Lower leg skin (tissue), 4 donors: ENCODE measurements around the gene NPAS1. TPM values are rescaled to one million over a fixed set of nuclear protein-coding genes. Genes with fewer than 3 reads are reported as not detected.

Experiments
- DNase-seq, 2 donors: peaks; one replicate each; pipeline ENCODE4 v3.0.0-alpha.2; 2019; ENCODE audit warnings: low spot score in 2 of 2
- H3K4me3 ChIP-seq: fragments of 200-600 bp; sonication (generic); 2 replicates; pipeline ENCODE4 v1.5.1; 2017; ENCODE audit warnings: mild to moderate bottlenecking, low read depth; ENCODE audit not compliant: poor library complexity, severe bottlenecking
- POLR2A ChIP-seq, 2 donors: fragments of 450-650 bp; IDR thresholded peaks; one replicate each; pipeline ENCODE4 v1.6.1; 2016 to 2017; ENCODE audit warnings: antibody characterized with exemption in 2 of 2, mild to moderate bottlenecking in 1 of 2, moderate library complexity in 1 of 2
- WGBS, 2 donors: methylation state at CpG; one replicate each; pipeline ENCODE4 v1.1.5; 2018; 5-methylcytosine and 5-hydroxymethylcytosine counted together
- intact Hi-C: fragments of 100-400 bp; cut with DNase I; formaldehyde crosslinking; loops from one replicate; pipeline ENCODE4 v1.15.0; 2023; ENCODE audit warnings: low total_unique reads
- total RNA-seq, 4 donors: library from RNA; depleted of rRNA; stranded (reverse); fragments of >200 nt; gene quantifications; one replicate each; pipeline ENCODE4 v1.1.0, GENCODE V29; 2016
- TF ChIP-seq, protein P1 (sequence below), 3 donors: fragments of 450-650 bp; IDR thresholded peaks; one replicate each; pipeline ENCODE4 v1.5.1; 2016; ENCODE audit warnings: antibody characterized with exemption in 3 of 3, mild to moderate bottlenecking in 3 of 3, moderate library complexity in 2 of 3

The NPAS1 gene
- total RNA-seq, 4 donors from 2014 or later, result 5.7 to 24.3 (median 12.6) TPM

DNA sequence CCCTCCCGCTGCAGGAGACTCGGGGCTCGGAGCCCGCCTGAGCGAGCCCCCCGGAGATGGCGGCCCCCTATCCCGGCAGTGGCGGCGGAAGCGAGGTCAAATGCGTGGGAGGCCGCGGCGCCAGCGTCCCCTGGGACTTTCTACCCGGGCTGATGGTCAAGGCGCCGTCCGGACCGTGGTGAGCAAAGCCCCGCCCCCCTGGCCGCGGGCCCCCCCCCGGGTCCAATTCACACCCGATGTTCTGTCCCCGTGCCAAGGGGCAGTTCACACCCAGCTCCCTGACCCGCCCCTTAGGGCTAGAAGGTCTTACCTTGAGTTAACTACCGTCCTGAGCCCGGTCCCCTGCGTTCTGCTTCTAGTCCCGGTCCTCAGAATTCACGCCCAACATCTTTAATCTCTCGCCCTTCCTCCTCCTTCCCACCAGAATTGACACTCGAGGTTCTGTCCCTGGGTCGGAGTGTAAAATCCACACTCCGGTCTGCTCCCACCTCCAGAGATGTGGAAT is 1.4 kb downstream of the NPAS1 start:
- DNase-seq, result no peak
- intact Hi-C loops, result no loop called here
- 1% methylated on average over 12 to 35 of the region's 37 CpGs for WGBS, 2 donors
- TF ChIP-seq, protein P1, sequence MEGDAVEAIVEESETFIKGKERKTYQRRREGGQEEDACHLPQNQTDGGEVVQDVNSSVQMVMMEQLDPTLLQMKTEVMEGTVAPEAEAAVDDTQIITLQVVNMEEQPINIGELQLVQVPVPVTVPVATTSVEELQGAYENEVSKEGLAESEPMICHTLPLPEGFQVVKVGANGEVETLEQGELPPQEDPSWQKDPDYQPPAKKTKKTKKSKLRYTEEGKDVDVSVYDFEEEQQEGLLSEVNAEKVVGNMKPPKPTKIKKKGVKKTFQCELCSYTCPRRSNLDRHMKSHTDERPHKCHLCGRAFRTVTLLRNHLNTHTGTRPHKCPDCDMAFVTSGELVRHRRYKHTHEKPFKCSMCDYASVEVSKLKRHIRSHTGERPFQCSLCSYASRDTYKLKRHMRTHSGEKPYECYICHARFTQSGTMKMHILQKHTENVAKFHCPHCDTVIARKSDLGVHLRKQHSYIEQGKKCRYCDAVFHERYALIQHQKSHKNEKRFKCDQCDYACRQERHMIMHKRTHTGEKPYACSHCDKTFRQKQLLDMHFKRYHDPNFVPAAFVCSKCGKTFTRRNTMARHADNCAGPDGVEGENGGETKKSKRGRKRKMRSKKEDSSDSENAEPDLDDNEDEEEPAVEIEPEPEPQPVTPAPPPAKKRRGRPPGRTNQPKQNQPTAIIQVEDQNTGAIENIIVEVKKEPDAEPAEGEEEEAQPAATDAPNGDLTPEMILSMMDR (IDR thresholded peaks at IDR 0.05), result no peak
- no peak for TF ChIP-seq POLR2A (IDR thresholded peaks at IDR 0.05)
- no peak overlapping the region for H3K4me3 ChIP-seq

DNA sequence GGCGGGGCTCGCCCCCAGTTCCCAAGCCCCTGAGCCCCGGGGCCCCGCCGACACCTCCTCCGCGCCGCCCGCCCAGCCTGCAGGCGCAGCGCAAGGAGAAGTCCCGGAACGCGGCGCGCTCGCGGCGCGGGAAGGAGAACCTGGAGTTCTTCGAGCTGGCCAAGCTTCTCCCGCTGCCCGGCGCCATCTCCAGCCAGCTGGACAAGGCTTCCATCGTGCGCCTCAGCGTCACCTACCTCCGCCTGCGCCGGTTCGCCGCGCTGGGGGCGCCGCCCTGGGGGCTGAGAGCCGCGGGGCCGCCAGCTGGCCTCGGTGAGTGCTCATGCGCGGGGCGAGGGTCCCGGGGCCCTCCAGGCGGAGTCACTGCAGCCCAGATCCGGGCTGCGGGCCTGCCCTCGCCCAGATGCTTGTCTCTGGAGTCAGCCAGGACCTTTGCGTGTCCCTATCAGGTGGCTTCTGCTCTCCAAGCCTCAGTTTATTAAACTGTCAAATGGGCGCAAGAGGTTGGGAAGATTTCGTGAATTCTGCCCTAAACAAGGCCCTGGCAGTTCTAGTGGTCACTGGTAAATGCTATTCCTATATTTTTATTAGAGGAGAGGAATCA is 2.0 kb downstream of the NPAS1 start:
- no peak overlapping the region for H3K4me3 ChIP-seq
- TF ChIP-seq, protein P1 (IDR thresholded peaks at IDR 0.05), result no peak
- no peak for TF ChIP-seq POLR2A (IDR thresholded peaks at IDR 0.05)
- intact Hi-C loops, result no loop called here
- no peak for DNase-seq
- WGBS, 2 donors, result 5 to 8% methylated on average over 17 to 32 of the region's 50 CpGs

DNA sequence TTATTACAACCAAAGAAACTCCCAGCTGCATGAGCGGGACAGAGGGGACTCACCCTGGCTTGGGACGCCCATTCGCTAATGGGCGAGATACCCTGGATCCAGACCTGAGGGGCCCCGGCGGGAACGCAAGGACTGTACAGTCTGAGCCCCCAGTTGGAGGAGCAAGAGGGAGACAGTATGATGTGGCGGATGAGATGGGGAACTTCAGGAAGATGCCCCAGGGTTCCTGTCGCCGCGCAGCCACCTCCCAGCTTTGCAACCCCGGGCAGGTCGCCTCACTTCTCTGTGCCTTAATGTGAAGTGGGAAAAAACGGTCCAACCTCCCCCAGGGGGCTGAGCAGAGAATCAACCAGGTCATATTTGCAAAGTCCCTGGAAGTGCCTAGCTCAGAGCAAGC is 2.5 kb downstream of the NPAS1 start:
- H3K4me3 ChIP-seq, result no peak overlapping the region
- TF ChIP-seq, protein P1 (IDR thresholded peaks at IDR 0.05), result no peak
- intact Hi-C loops, result no loop called here
- DNase-seq, result no peak
- WGBS, 2 donors, result 16 to 32% methylated on average over 14 of the region's 14 CpGs

DNA sequence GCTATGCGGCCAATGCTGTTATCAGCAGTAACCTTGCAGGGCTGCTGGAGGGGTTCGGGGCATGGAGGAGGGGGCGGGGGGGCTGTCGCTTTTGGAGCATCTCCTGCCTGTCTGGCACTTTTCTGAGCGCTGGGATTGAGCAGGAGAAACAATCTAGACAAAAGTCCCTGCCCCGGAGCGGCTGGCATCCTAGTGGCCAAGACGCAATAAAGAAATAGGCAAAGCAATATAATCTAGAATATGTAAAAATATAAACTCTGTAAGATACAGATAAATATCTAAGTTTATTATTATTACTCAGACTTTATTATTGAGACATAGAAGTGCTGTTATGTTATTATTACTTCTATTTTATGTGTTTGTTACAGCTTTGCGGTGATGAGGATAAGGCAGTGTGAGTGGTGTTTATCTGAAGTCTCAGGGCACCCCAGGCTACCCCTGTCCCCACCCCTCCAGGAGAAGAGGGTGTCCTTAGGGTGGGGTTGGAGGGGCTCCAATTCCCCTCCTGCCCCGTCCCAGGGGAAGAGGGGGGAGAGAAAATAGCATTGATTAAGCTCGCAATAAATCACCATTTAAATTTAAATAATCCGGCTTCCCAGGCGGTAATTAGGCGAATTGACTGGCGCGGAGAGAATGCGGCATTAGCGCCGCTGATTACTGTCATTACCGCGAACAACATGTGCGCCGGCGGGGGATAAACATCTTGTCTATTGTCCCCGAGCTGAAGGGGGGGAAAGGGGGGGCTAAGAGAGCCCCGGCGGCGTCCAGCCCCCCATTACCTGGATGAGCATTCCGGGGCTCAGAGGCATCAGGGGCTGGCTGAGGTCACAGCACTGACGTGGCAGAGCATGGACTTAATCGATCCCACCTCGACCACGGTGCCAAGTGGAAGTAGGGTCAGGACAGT is 3.2 kb downstream of the NPAS1 start:
- 6 to 7% methylated on average over 28 to 29 of the region's 33 CpGs for WGBS, 2 donors
- no peak overlapping the region for H3K4me3 ChIP-seq
- intact Hi-C loops, result no loop called here
- TF ChIP-seq, protein P1 (IDR thresholded peaks at IDR 0.05), result no peak
- no peak for TF ChIP-seq POLR2A (IDR thresholded peaks at IDR 0.05)
- DNase-seq, result no peak

DNA sequence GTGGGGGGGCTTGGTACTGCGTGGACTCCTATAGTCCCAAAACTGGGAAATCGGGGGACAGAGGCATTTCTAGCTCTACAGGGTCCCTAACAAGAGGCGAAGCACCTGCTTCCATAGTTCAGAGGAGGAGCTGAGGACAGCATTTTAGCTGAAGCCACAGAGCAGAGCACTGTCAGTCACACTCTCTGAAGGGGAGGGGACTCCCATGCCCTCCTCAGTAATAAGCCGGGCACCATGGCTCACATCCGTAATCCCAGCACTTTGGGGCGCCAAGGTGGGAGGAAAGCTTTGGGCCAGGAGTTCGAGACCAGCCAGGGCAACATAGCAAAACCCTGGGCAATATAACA is 3.8 kb downstream of the NPAS1 start:
- no peak for DNase-seq
- TF ChIP-seq, protein P1 (IDR thresholded peaks at IDR 0.05), result no peak
- no peak for TF ChIP-seq POLR2A (IDR thresholded peaks at IDR 0.05)
- no peak overlapping the region for H3K4me3 ChIP-seq
- WGBS, 2 donors, result 31 to 45% methylated on average over 7 of the region's 7 CpGs
- intact Hi-C loops, result no loop called here
